Cortex of kidney (tissue), 1 donor: Measurements from ENCODE around the gene CHD2.

ENCODE experiments used
- DNase-seq: peaks from one replicate; lab custom pipeline; 2025; lab: John Stamatoyannopoulos, UW

Gene CHD2

GRCh38 chr15:92930776-92931175 is 30.7 kb downstream of the CHD2 start:
- no peak for DNase-seq

GRCh38 chr15:92932946-92933649 is 33.0 kb downstream of the CHD2 start:
- DNase-seq, result no peak

- DNase-seq, result no peak
These were observed 33.7 kb downstream of the CHD2 start for GRCh38 chr15:92933831-92934230.

GRCh38 chr15:92934716-92935115 is 34.6 kb downstream of the CHD2 start:
- DNase-seq, result no peak

- DNase-seq, result no peak
These were observed 36.0 kb downstream of the CHD2 start for GRCh38 chr15:92936138-92936537.

GRCh38 chr15:92936693-92937092 is 36.6 kb downstream of the CHD2 start:
- no peak for DNase-seq

- DNase-seq, result no peak
These were observed 37.8 kb downstream of the CHD2 start for GRCh38 chr15:92937901-92938300.

GRCh38 chr15:92938387-92938786 is 38.3 kb downstream of the CHD2 start:
- no peak for DNase-seq

- DNase-seq, result no peak
These were observed 41.5 kb downstream of the CHD2 start for GRCh38 chr15:92941668-92942067.

GRCh38 chr15:92942706-92943105 is 42.6 kb downstream of the CHD2 start:
- no peak for DNase-seq

- DNase-seq, result no peak
These were observed 43.5 kb downstream of the CHD2 start for GRCh38 chr15:92943581-92943980.

- no peak for DNase-seq
These were observed 44.9 kb downstream of the CHD2 start for GRCh38 chr15:92944946-92945521.

- no peak for DNase-seq
These were observed 47.1 kb downstream of the CHD2 start for GRCh38 chr15:92947071-92947730.

GRCh38 chr15:92949604-92950249 is 49.6 kb downstream of the CHD2 start:
- no peak for DNase-seq

GRCh38 chr15:92951800-92952457 is 51.8 kb downstream of the CHD2 start:
- no peak for DNase-seq

- DNase-seq, result no peak
These were observed 52.3 kb downstream of the CHD2 start for GRCh38 chr15:92952458-92952850.

GRCh38 chr15:92953566-92953965 is 53.4 kb downstream of the CHD2 start:
- DNase-seq, result no peak

- DNase-seq, result no peak
These were observed 53.9 kb downstream of the CHD2 start for GRCh38 chr15:92954002-92954401.

- no peak for DNase-seq
These were observed 54.5 kb downstream of the CHD2 start for GRCh38 chr15:92954578-92954977.

- no peak for DNase-seq
These were observed 55.6 kb downstream of the CHD2 start for GRCh38 chr15:92955706-92956105.

- DNase-seq, result no peak
These were observed 58.0 kb downstream of the CHD2 start for GRCh38 chr15:92958105-92958504.

GRCh38 chr15:92959219-92959618 is 59.1 kb downstream of the CHD2 start:
- no peak for DNase-seq
